H1 (cell line): Measurements from ENCODE around the gene MAD2L2. TPM values are rescaled to one million over a fixed set of nuclear protein-coding genes. Genes with fewer than 3 reads are reported as not detected.

ENCODE experiments used
- CTCF ChIA-PET: fragments of 300-600 bp; sonication (Branson Sonifier 250); formaldehyde crosslinking; loops from one replicate; lab custom pipeline; 2021; ENCODE audit not compliant: partially characterized antibody; lab: Charles Lee
- POLR2A ChIA-PET: fragments of 300-600 bp; sonication (Branson Sonifier 250); formaldehyde crosslinking; loops from one replicate; lab custom pipeline; 2021; ENCODE audit warnings: inconsistent platforms; ENCODE audit not compliant: partially characterized antibody; lab: Charles Lee
- DNase-seq, 2 experiments: peaks; one replicate each; pipeline versions ENCODE4 v3.0.0 to v3.0.0-alpha.2; 2010 to 2022; ENCODE audit warnings: low spot score in 2 of 2, low read depth in 1 of 2, mixed read lengths in 1 of 2
- FAIRE-seq: peaks from 2 replicates; lab custom pipeline; 2011; peaks lifted over from hg19 to GRCh38; lab: Jason Lieb, UNC
- H2AFZ ChIP-seq: 2 replicates; pipeline ENCODE4 v1.8.1; 2012; ENCODE audit warnings: low read length, inconsistent platforms
- H2AK5ac ChIP-seq: 2 replicates; pipeline ENCODE4 v1.6.1; 2013; ENCODE audit warnings: low read depth, low read length
- H2BK120ac ChIP-seq: replicated peaks from 2 replicates; pipeline ENCODE3; 2013; ENCODE audit warnings: low read depth, low read length, inconsistent platforms
- H2BK12ac ChIP-seq: 2 replicates; pipeline ENCODE4 v1.6.1; 2013; ENCODE audit warnings: low read depth, low read length
- H2BK15ac ChIP-seq: 2 replicates; pipeline ENCODE4 v1.6.1; 2013; ENCODE audit warnings: low read length
- H2BK20ac ChIP-seq: 2 replicates; pipeline ENCODE4 v1.6.1; 2013; ENCODE audit warnings: low read length
- H2BK5ac ChIP-seq: 2 replicates; pipeline ENCODE4 v1.6.1; 2013; ENCODE audit warnings: low read depth, low read length
- H3K14ac ChIP-seq: 2 replicates; pipeline ENCODE4 v1.6.1; 2013; ENCODE audit warnings: inconsistent platforms; ENCODE audit not compliant: insufficient read length
- H3K18ac ChIP-seq: 2 replicates; pipeline ENCODE4 v1.6.1; 2013; ENCODE audit warnings: low read length; ENCODE audit errors: extremely low read depth
- H3K23ac ChIP-seq: 2 replicates; pipeline ENCODE4 v1.6.1; 2013; ENCODE audit warnings: inconsistent platforms; ENCODE audit not compliant: insufficient read length
- H3K23me2 ChIP-seq: 2 replicates; pipeline ENCODE4 v1.6.1; 2013; ENCODE audit warnings: low read depth, low read length
- H3K27ac ChIP-seq: 2 replicates; pipeline ENCODE4 v1.6.1; 2011; ENCODE audit warnings: low read depth, low read length, inconsistent platforms
- H3K27me3 ChIP-seq, 4 experiments: replicated peaks in 1 of 4; 1 replicate in 1 of 4; 2 replicates in 3 of 4; pipeline versions ENCODE4 v1.6.1 to v1.8.1; 2011 to 2013; ENCODE audit warnings: low read length in 3 of 4, mild to moderate bottlenecking in 3 of 4, inconsistent platforms in 2 of 4, mixed read lengths in 2 of 4, moderate library complexity in 1 of 4; ENCODE audit not compliant: control insufficient read depth in 3 of 4, insufficient read depth in 3 of 4; ENCODE audit errors: extremely low read depth in 1 of 4
- H3K36me3 ChIP-seq, 4 experiments: 2 replicates each; pipeline versions ENCODE4 v1.6.1 to v1.8.1; 2011 to 2013; ENCODE audit warnings: mild to moderate bottlenecking in 4 of 4, low read length in 3 of 4, moderate library complexity in 2 of 4, control low read depth in 1 of 4, inconsistent platforms in 1 of 4; ENCODE audit not compliant: insufficient read depth in 4 of 4, control insufficient read depth in 2 of 4
- H3K4ac ChIP-seq: replicated peaks from 2 replicates; pipeline ENCODE3; 2013; ENCODE audit warnings: low read length, low read depth, mixed read lengths, inconsistent platforms; ENCODE audit not compliant: insufficient read length
- H3K4me1 ChIP-seq, 4 experiments: replicated peaks in 1 of 4; 1 replicate in 1 of 4; 2 replicates in 3 of 4; pipeline versions ENCODE4 v1.6.1 to v1.8.1; 2011 to 2013; ENCODE audit warnings: low read length in 3 of 4, inconsistent platforms in 2 of 4, mixed read lengths in 1 of 4; ENCODE audit not compliant: insufficient read depth in 4 of 4, control insufficient read depth in 3 of 4
- H3K4me2 ChIP-seq, 2 experiments: 2 replicates each; pipeline versions ENCODE4 v1.6.1 to v1.8.1; 2011 to 2013; ENCODE audit warnings: low read depth in 2 of 2, low read length in 2 of 2, control low read depth in 1 of 2, inconsistent platforms in 1 of 2, mild to moderate bottlenecking in 1 of 2; ENCODE audit not compliant: insufficient read depth in 1 of 2
- H3K4me3 ChIP-seq, 4 experiments: fragments of 200-600, 300-600 bp in 1 of 4; sonication (generic), shearing (Covaris generic), sonication (Bioruptor Twin) in 1 of 4; 2 replicates each; pipeline versions ENCODE4 v1.5.1 to v1.8.1; 2011 to 2016; ENCODE audit warnings: low read length in 4 of 4, low read depth in 3 of 4, control low read depth in 2 of 4, inconsistent platforms in 2 of 4, mild to moderate bottlenecking in 2 of 4, mixed read lengths in 1 of 4, moderate library complexity in 1 of 4; ENCODE audit not compliant: insufficient read depth in 2 of 4; ENCODE audit errors: extremely low read depth in 1 of 4
- H3K56ac ChIP-seq: replicated peaks from 2 replicates; pipeline ENCODE3; 2013; ENCODE audit warnings: low read depth, mild to moderate bottlenecking, mixed read lengths, low read length, inconsistent platforms; ENCODE audit not compliant: insufficient read length
- H3K79me1 ChIP-seq: 2 replicates; pipeline ENCODE4 v1.6.1; 2013; ENCODE audit warnings: low read depth, low read length, control low read depth
- H3K79me2 ChIP-seq, 2 experiments: 2 replicates each; pipeline versions ENCODE4 v1.6.1 to v1.8.1; 2012 to 2013; ENCODE audit warnings: low read length in 2 of 2, mild to moderate bottlenecking in 2 of 2, inconsistent platforms in 1 of 2; ENCODE audit not compliant: insufficient read depth in 2 of 2, control insufficient read depth in 1 of 2
- H3K9ac ChIP-seq, 4 experiments: replicated peaks in 1 of 4; 1 replicate in 1 of 4; 2 replicates in 3 of 4; pipeline versions ENCODE4 v1.6.1 to v1.8.1; 2011 to 2013; ENCODE audit warnings: low read depth in 3 of 4, low read length in 3 of 4, control low read depth in 2 of 4, mild to moderate bottlenecking in 2 of 4, moderate library complexity in 2 of 4, inconsistent platforms in 1 of 4; ENCODE audit errors: extremely low read depth in 1 of 4
- H3K9me3 ChIP-seq, 2 experiments: 2 replicates each; pipeline versions ENCODE4 v1.6.1 to v1.8.1; 2012 to 2013; ENCODE audit warnings: mild to moderate bottlenecking in 2 of 2, moderate library complexity in 2 of 2, control low read depth in 1 of 2, inconsistent platforms in 1 of 2, low read depth in 1 of 2, low read length in 1 of 2, mixed read lengths in 1 of 2; ENCODE audit not compliant: insufficient read depth in 2 of 2
- H4K20me1 ChIP-seq, 2 experiments: replicated peaks in 1 of 2; 2 replicates each; pipeline versions ENCODE3 to v1.8.1; 2011 to 2013; ENCODE audit warnings: inconsistent platforms in 2 of 2, low read length in 2 of 2, mild to moderate bottlenecking in 1 of 2; ENCODE audit not compliant: insufficient read depth in 2 of 2, control insufficient read depth in 1 of 2
- H4K5ac ChIP-seq: 2 replicates; pipeline ENCODE4 v1.6.1; 2013; ENCODE audit warnings: low read length, low read depth, mixed read lengths, inconsistent platforms; ENCODE audit not compliant: insufficient read length
- H4K8ac ChIP-seq: 2 replicates; pipeline ENCODE4 v1.8.0; 2013; ENCODE audit warnings: mild to moderate bottlenecking, moderate library complexity, low read length, inconsistent platforms; ENCODE audit not compliant: insufficient read depth; ENCODE audit errors: extremely low read depth
- H4K91ac ChIP-seq: replicated peaks from 2 replicates; pipeline ENCODE3; 2013; ENCODE audit warnings: low read length, mixed read lengths, inconsistent platforms; ENCODE audit not compliant: insufficient read length
- CBX8 ChIP-seq: fragments of 300-800, 300-1000 bp; sonication (generic); IDR thresholded peaks from 2 replicates; pipeline ENCODE4 v1.7.1; 2016; ENCODE audit warnings: low read depth, low read length, borderline replicate concordance
- CHD2 ChIP-seq: IDR thresholded peaks from 2 replicates; pipeline ENCODE4 v1.6.1; 2012; ENCODE audit warnings: low read length, improper control_type of control experiment
- FOSL1 ChIP-seq: IDR thresholded peaks from 2 replicates; pipeline ENCODE4 v1.6.1; 2011; ENCODE audit warnings: mild to moderate bottlenecking, low read depth, low read length, moderate library complexity; ENCODE audit not compliant: insufficient read depth
- KDM4A ChIP-seq: IDR thresholded peaks from one replicate; pipeline ENCODE4 v1.7.1; 2012; ENCODE audit warnings: low read depth, mild to moderate bottlenecking, moderate library complexity, low read length, inconsistent platforms; ENCODE audit not compliant: severe bottlenecking
- PHF8 ChIP-seq: fragments of 200-600 bp; sonication (generic); conservative IDR thresholded peaks from 2 replicates; pipeline ENCODE4 v1.7.1; 2012; ENCODE audit warnings: low read depth, mild to moderate bottlenecking, inconsistent platforms, low read length, moderate library complexity
- SUZ12 ChIP-seq: fragments of 200-600 bp; sonication (generic); IDR thresholded peaks from 2 replicates; pipeline ENCODE4 v1.6.1; 2012; ENCODE audit warnings: mild to moderate bottlenecking, inconsistent platforms, low read length, moderate library complexity, mixed read lengths
- TEAD4 ChIP-seq: IDR thresholded peaks from 2 replicates; pipeline ENCODE4 v1.6.1; 2012; ENCODE audit warnings: low read depth, low read length, inconsistent platforms, mixed read lengths
- WGBS, 2 experiments: shearing (Covaris generic) in 1 of 2; methylation state at CpG; one replicate each; pipeline versions ENCODE4 v1.1.6 to v1.1.7; 2013 to 2015; ENCODE audit warnings: low lambda C conversion rate in 2 of 2, mixed read lengths in 2 of 2, inconsistent platforms in 1 of 2, low coverage in 1 of 2, missing lambda C conversion rate in 1 of 2; ENCODE audit not compliant: insufficient replicate concordance in 2 of 2, insufficient coverage in 1 of 2, insufficient read length in 1 of 2; ENCODE audit errors: extremely low coverage in 1 of 2, missing lambda C conversion rate in 1 of 2; 5-methylcytosine and 5-hydroxymethylcytosine counted together
- polyA plus RNA-seq, 7 experiments: library from polyadenylated mRNA; depleted of rRNA in 3 of 7; stranded (reverse) in 5 of 7; unstranded in 2 of 7; fragments of >200 nt in 5 of 7; fragments of 200-250 nt in 2 of 7; gene quantifications; 1 replicate in 5 of 7; 2 replicates in 1 of 7; 4 replicates in 1 of 7; pipeline versions ENCODE4 v1.2.1 to v1.2.3, GENCODE V29; 2011 to 2013; ENCODE audit warnings: missing spikeins in 2 of 7, mixed read lengths in 2 of 7
- total RNA-seq: library from RNA; stranded (reverse); fragmentation: NEBNext Ultra II Directional; extraction: Animal tissue kit (Norgen Biotek cat#: 25700); gene quantifications from 2 replicates; pipeline ENCODE4 v1.2.1, GENCODE V29; 2021

The MAD2L2 gene
- total and polyA plus RNA-seq, 2 of the 8 experiments (the other 6 are each of a cell fraction or from before 2014, with no cell fraction given), result 310 to 469 TPM

DNA sequence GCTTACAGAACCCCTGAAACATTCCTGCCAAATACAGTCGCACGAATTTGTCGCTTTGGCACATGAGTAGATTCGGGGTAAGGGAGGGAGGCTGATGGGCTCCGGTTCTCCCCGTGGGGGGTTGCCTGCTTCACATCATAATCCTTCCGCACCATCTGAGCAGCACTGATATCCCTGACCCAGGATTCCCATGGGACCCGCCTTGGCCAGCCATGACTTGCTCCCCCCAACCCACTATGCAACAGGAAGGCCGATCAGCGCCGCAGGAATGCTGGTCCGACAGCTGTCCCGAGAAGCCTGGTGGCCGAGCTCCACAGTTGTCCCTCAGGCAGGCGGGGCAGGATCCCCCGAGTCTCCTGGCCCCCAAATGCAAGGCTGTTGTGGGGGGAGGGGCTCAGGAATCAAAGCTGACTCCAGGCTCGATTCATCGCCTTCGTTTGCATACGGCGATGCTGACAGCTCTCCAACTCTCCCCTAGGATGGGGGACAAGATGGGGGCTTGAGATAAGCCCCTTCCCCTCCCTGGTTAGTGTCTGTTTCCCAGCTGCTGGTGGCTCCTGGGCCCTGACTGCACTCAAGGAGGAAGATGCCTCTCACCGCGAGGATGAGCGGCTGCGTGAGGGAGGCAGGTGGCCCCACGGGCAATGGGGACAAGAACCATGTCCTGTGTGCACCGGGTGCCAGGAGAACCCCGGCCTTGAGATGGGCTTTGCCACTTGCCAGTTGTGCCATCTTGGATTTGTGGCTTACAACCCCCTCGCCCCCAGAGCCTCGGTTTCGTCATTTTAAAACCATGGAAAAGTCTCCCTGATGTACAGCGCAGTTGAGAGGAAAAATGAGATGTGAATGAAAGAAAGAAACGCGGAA lies 19.9 kb upstream of the MAD2L2 start:
- Histone ChIP-seq H3K27me3 (no peaks in the 10 kb centered on the region; a peak in 1 of 7 replicates), H2BK15ac (0 out of 2 replicates have a peak overlapping the region, but pooled peaks have one; percentile 25), H2BK5ac (peak overlapping the region; percentile 77; the same call in 1 of the 2 replicates), H4K5ac (no peak overlapping the region), H4K91ac (peak overlapping the region; percentile 5), H2BK20ac (peak overlapping the region; percentile 73; the same call in 1 of the 2 replicates), H3K23me2 (peaks cover 6% of the 10 kb centered on the region), H3K9ac (no peak overlapping the region), H3K9me3 (no peaks in the 10 kb centered on the region), H3K4me3 (no peak overlapping the region; a peak in 1 of 8 replicates), H2BK120ac (no peak overlapping the region), H3K4me1 (peaks cover 6 to 37% (median 27%) of the 10 kb centered on the region in 4 experiments), H3K36me3 (peaks cover 0 to 6% (median 0%) of the 10 kb centered on the region in 4 experiments; a peak in 1 of 8 replicates), H2BK12ac (peak overlapping the region; percentile 62; the same call in 1 of the 2 replicates), H3K79me2 (peaks cover 6 to 15% of the 10 kb centered on the region in 2 experiments; a peak in 2 of 4 replicates), H3K27ac (no peak overlapping the region), H3K18ac (peak overlapping the region; percentile 36), H2AFZ (no peak overlapping the region), H3K4me2 (peak overlapping the region; percentile 14 to 43; a peak in 3 of 4 replicates), H4K20me1 (peaks cover 0 to 7% of the 10 kb centered on the region in 2 experiments), H3K23ac (no peak overlapping the region), H3K14ac (no peak overlapping the region), H2AK5ac (0 out of 2 replicates have a peak overlapping the region, but pooled peaks have one; percentile 87), H4K8ac (no peak overlapping the region), H3K56ac (no peak overlapping the region), H3K4ac (no peak overlapping the region), H3K79me1 (peaks cover 9% of the 10 kb centered on the region)
- no peak for FAIRE-seq
- ChIA-PET POLR2A (interaction anchor here (0.8 to 32.0 kb wide), 8 partner anchors 10 to 209 kb away, joined by 3 to 1025 read pairs (median 4); partner anchors contain the start of genes AGTRAP, DRAXIN, FBXO6 and MAD2L2), CTCF (interaction anchor here (0.6 to 2.3 kb wide), 11 partner anchors 9 to 66 kb away, joined by 3 to 7 read pairs (median 4); partner anchors contain the start of gene DRAXIN)
- DNase-seq, result peak in 1 of 2 experiments; percentile 58
- WGBS, 2 experiments, result 78% methylated on average over 31 of the region's 34 CpGs; no CpG with 5 or more reads in 1 of the 2 experiments
- TF ChIP-seq CHD2, result no peak
- 0 out of 2 replicates have a peak, but pooled peaks have one; percentile 13 for TF ChIP-seq TEAD4
- no peak for TF ChIP-seq FOSL1
- TF ChIP-seq KDM4A, result no peak
- TF ChIP-seq SUZ12, result no peak
- TF ChIP-seq CBX8, result no peak
- no peak for TF ChIP-seq PHF8
